Mucosa of stomach (tissue), 1 donor: Measurements from ENCODE around the gene TTC13.

ENCODE experiments used
- H3K27me3 ChIP-seq: one replicate; pipeline ENCODE4 v1.7.0; 2013; ENCODE audit warnings: mild to moderate bottlenecking, low read length; ENCODE audit not compliant: control insufficient read depth, insufficient read depth
- H3K36me3 ChIP-seq: one replicate; pipeline ENCODE4 v1.7.0; 2013; ENCODE audit warnings: low read length; ENCODE audit not compliant: control insufficient read depth, insufficient read depth
- H3K4me1 ChIP-seq: one replicate; pipeline ENCODE4 v1.7.0; 2013; ENCODE audit warnings: mild to moderate bottlenecking, low read length; ENCODE audit not compliant: control insufficient read depth, insufficient read depth
- H3K4me3 ChIP-seq: one replicate; pipeline ENCODE4 v1.7.0; 2013; ENCODE audit warnings: low read length
- H3K9ac ChIP-seq: one replicate; pipeline ENCODE4 v1.7.0; 2013; ENCODE audit warnings: mild to moderate bottlenecking, low read length, moderate library complexity
- H3K9me3 ChIP-seq: one replicate; pipeline ENCODE4 v1.7.0; 2013; ENCODE audit warnings: mild to moderate bottlenecking, low read length, moderate library complexity; ENCODE audit not compliant: control insufficient read depth
- donor health status: Pancreatic carcinoma.

TTC13 gene

GRCh38 chr1:230876660-230877059 is 102.0 kb downstream of the TTC13 start:
- Histone ChIP-seq H3K9ac (no peak overlapping the region), H3K9me3 (no peaks in the 10 kb centered on the region), H3K4me3 (no peak overlapping the region), H3K4me1 (no peaks in the 10 kb centered on the region), H3K36me3 (no peaks in the 10 kb centered on the region), H3K27me3 (peaks cover 22% of the 10 kb centered on the region)

DNA sequence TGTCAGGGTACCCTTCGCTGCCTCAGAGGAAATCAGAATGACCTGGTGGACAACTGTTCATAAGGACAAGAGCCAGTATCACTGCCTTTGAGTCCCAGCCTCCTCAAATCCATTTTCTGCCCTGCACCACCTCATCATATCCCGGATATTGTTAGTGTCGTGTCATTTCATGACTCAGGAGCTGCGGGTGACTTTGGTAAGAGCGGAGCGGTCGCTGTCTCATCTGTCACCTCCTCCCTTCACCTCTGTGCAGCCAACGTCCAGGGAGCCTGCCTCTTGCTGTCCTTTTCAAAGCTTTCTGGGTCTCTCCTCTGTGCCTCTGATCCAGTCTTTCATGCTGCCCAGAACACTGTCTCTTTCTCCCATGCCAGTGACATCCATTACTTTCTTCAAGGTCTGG is 103.3 kb downstream of the TTC13 start:
- Histone ChIP-seq H3K36me3 (no peaks in the 10 kb centered on the region), H3K9ac (no peak overlapping the region), H3K4me3 (no peak overlapping the region), H3K4me1 (no peaks in the 10 kb centered on the region), H3K9me3 (no peaks in the 10 kb centered on the region), H3K27me3 (peaks cover 20% of the 10 kb centered on the region)

GRCh38 chr1:230870916-230871315 is 107.7 kb downstream of the TTC13 start:
- Histone ChIP-seq H3K27me3 (no peaks in the 10 kb centered on the region), H3K9me3 (no peaks in the 10 kb centered on the region), H3K36me3 (no peaks in the 10 kb centered on the region), H3K4me1 (peaks cover 7% of the 10 kb centered on the region), H3K9ac (no peak overlapping the region), H3K4me3 (no peak overlapping the region)

- Histone ChIP-seq H3K9me3 (no peaks in the 10 kb centered on the region), H3K4me1 (peaks cover 7% of the 10 kb centered on the region), H3K36me3 (no peaks in the 10 kb centered on the region), H3K27me3 (no peaks in the 10 kb centered on the region), H3K4me3 (no peak overlapping the region), H3K9ac (no peak overlapping the region)
Observed at GRCh38 chr1:230869500-230869899, 109.2 kb downstream of the TTC13 start.

DNA sequence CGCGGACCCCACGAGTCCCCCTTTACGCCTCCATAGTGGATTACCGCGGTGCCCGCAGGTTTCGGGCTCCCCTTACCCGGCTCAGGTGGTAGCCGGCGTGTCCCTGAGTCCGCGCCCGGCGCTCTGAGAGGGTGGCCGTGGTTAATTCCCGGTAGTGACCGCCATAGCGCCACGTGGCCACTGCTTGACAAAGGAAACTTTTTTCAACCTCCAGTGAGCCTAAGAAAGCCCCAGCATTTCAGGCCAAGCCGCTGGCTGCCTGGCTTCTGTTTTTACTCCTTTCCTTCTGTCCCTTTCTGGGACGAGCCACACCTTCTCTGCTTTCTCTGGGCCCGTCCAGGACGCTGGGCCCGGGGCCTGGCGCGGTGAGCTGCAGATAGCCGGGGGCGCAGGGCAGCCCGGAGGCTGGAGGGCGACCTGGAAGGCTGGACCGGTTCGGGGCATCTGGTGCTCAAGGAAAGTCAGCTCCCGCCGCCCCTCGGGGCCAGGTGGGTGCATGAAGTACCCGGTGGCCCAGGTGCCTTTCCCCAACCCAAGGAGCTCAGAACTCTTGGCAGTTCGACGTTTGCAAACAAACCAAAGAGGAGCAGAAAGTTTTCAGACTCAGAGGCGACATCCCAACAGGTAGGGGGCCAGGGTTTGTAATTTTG is 109.8 kb downstream of the TTC13 start:
- Histone ChIP-seq H3K27me3 (no peaks in the 10 kb centered on the region), H3K9me3 (no peaks in the 10 kb centered on the region), H3K9ac (peak overlapping the region; percentile 72), H3K4me1 (peaks cover 7% of the 10 kb centered on the region), H3K36me3 (no peaks in the 10 kb centered on the region), H3K4me3 (peak overlapping the region; percentile 56)

DNA sequence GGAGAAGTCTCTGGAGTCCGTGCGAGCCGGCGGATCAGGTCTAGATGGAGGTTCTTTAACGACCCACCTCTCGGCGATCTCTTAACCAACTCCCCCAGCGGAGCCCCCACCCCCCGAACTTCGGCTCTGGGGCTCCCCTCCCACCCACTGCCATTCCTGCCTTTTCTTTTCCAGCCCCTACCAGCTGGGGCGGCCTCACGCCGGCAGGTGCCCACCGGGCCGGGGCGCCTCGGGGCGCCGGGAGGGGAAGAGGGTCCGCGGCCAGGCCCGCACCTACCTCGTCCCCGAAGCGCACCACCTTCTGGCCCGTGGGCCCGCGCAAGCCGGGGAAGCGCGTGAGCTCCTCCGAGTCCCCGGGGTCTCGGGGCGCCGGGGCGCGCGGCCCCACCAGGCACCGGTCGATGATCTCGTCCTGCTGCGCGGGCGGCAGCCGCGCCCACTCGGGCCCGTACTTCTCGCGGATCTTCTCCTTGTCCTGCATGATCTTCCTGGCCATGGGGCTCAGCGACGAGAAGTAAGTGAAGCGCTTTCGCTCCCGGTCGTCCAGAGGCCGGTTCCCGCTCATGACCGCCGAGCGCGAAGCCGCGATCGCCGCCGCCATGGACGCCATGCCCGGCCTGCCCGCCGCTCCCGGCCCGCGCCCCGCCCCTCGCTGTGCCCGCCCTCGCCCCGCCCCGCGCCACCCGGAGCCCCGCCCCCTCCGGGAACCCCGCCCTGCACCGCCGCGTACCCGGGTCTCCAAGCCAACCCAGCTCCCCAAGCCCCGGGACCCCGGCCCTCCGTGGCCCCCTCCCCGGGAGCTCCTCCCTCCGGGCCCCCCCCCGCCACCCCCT is 110.5 kb downstream of the TTC13 start, which contains the start of gene C1orf198:
C1orf198 (minus strand) TSS at position 619 of the 833 bp plus-strand sequence; CDS start at position 610, 9 bp downstream.
- peaks cover 11% of the 10 kb centered on the region for H3K4me1 ChIP-seq
- peak within 1 kb of the TSS; percentile 89 for H3K9ac ChIP-seq
- no peaks in the 10 kb centered on the region for H3K9me3 ChIP-seq

GRCh38 chr1:230867101-230867902 is 111.4 kb downstream of the TTC13 start:
- Histone ChIP-seq H3K4me1 (peaks cover 14% of the 10 kb centered on the region), H3K36me3 (no peaks in the 10 kb centered on the region), H3K9ac (peak overlapping the region; percentile 89), H3K27me3 (no peaks in the 10 kb centered on the region), H3K4me3 (peak overlapping the region; percentile 86), H3K9me3 (no peaks in the 10 kb centered on the region)

More for the DNA sequence above, 110.5 kb downstream of the TTC13 start, which contains the start of gene C1orf198:
- Histone ChIP-seq H3K36me3 (no peaks in the 10 kb centered on the region), H3K4me3 (peak within 1 kb of the TSS; percentile 86), H3K27me3 (no peaks in the 10 kb centered on the region)

- Histone ChIP-seq H3K9me3 (no peaks in the 10 kb centered on the region), H3K4me1 (peaks cover 14% of the 10 kb centered on the region), H3K4me3 (peak overlapping the region; percentile 86), H3K36me3 (no peaks in the 10 kb centered on the region), H3K9ac (no peak overlapping the region), H3K27me3 (no peaks in the 10 kb centered on the region)
Observed at GRCh38 chr1:230866171-230867070, 112.2 kb downstream of the TTC13 start.

DNA sequence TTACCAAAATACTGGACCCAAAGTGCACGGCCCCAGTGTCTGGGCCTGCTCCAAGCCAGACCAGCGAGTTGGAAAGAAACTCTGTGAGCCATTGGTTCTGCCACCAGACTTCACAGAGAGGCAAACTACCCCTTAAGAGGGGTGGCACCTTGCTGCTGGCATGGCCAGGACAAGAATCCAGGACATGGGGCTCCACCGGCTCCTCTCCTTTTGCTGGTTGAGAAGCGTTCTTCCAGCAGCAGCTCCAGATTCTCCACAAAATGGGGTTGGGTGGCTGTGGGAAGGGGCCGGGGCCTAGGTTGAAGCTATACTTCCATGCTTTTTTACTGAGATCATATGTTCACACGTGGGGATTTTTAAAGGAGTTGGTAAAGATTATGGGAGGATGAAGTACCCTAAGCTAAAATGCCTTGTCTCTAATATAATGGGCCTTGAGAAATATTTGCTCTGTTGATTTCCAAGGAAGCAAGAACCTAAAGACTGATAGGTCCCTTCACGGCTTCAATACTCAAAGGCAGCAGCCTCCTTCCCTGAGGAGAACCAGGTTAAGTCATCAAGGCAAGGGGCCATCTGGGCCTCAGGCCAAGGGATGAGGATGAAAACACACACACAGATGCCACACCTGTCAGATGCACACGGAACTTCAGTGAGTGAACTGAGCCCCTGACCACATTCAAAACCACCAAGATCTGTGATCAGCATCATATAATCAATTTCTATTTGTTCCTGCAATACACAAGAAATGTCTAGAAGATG is 113.4 kb downstream of the TTC13 start:
- Histone ChIP-seq H3K36me3 (no peaks in the 10 kb centered on the region), H3K4me3 (no peak overlapping the region), H3K9me3 (no peaks in the 10 kb centered on the region), H3K9ac (no peak overlapping the region), H3K27me3 (no peaks in the 10 kb centered on the region), H3K4me1 (peaks cover 14% of the 10 kb centered on the region)

GRCh38 chr1:230864441-230864840 is 114.2 kb downstream of the TTC13 start:
- Histone ChIP-seq H3K4me1 (peaks cover 14% of the 10 kb centered on the region), H3K4me3 (no peak overlapping the region), H3K27me3 (no peaks in the 10 kb centered on the region), H3K9ac (no peak overlapping the region), H3K36me3 (no peaks in the 10 kb centered on the region), H3K9me3 (no peaks in the 10 kb centered on the region)

DNA sequence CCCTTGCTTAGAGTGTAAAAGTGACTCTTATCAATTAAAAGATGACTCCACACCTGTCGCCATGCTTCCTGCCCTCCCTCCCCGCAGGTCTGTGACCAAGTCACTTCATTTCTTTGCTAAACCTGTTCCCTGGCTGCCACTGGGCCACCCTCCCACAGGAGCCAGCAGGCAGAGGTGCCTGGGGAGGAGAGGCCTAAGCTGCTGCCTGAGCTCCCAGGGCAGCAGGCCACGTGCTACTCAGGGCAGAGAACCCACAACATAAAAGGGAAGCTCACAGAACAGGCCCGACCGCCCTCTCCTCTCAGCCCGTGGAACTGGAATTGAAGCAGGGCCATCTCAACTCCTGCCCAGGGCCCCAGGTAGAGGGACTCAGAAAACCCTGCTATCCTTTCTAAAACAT is 115.2 kb downstream of the TTC13 start:
- Histone ChIP-seq H3K4me1 (peaks cover 7% of the 10 kb centered on the region), H3K4me3 (no peak overlapping the region), H3K9ac (no peak overlapping the region)

More for the DNA sequence above, 115.2 kb downstream of the TTC13 start:
- H3K9me3 ChIP-seq: no peaks in the 10 kb centered on the region
- H3K27me3 ChIP-seq: no peaks in the 10 kb centered on the region
- no peaks in the 10 kb centered on the region for H3K36me3 ChIP-seq
